GM19468 (cell line): Measurements from ENCODE around the gene NDUFAF4.

ENCODE experiments used
- ATAC-seq: cut with Tn5 transposase; IDR thresholded peaks from one replicate; pipeline ENCODE4 v1.9.1; 2021; ENCODE audit warnings: mild to moderate bottlenecking, moderate library complexity, moderate number of reproducible peaks; ENCODE audit not compliant: unreplicated experiment; ENCODE audit errors: extremely low read depth

Gene NDUFAF4

DNA sequence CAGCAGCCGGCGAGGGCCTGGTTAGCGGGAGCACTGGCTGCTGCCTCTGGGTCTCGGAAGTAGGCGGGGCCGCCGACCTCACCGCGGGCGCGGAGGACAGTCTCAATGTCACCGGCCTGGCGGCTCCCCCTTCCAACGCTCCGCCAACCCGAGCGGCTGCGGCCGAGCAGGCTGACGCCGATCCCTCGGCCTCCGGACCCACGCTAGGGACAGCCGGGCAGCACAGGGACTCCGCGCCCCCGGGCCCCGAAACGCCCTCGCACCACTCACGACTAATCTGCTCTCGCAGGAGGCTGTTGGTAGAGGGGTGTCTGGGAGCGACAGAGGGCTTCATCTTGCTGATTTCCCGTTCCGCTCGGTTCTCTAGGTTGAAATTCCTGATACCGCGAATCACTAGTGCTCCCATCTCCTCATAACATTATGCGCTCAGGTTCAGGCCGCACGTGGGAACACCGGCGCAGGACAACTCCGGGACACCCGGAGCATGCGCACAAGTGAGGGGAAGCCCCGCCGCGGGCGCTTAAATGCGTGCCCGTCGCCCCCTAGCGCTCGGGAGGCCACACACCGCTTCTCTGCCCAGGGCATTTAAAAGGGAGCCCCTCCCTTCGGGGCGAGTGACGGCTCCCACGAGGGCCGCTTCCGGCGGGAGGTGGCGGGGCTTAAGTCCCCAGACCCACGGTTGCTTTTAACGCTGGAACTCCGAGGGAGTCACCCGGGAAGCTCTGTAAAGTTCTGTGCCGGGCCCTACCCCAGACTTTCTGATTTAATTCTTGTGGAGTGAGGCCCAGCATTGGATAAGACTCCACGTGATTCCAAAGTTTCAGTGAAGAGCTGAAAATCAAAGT, at the start of gene NDUFAF4:
Gene NDUFAF4 (minus strand): TSS at position 496 of the 845 bp plus-strand sequence. CDS start 90 bp downstream, at position 406.
- ATAC-seq: peak; percentile 84

DNA sequence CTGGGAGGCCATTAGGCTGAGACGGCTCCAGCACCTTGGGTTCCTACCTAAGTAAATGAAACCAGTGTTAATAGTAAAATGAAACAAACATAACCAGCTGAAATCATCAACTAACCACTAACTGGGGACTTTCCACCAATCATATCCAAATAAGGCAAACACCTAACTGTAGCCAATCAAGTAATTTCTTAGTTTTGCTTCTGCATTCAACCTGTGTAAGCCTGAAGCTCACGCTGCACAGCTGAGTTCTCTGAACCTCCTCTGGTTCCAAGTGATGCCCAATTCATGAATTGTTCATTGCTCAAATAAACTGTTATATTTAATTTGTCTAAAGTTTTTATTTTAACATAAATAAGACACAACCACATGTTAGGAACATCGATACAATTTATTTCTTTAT, 49.4 kb upstream of the NDUFAF4 start:
- ATAC-seq: peak; percentile 65

DNA sequence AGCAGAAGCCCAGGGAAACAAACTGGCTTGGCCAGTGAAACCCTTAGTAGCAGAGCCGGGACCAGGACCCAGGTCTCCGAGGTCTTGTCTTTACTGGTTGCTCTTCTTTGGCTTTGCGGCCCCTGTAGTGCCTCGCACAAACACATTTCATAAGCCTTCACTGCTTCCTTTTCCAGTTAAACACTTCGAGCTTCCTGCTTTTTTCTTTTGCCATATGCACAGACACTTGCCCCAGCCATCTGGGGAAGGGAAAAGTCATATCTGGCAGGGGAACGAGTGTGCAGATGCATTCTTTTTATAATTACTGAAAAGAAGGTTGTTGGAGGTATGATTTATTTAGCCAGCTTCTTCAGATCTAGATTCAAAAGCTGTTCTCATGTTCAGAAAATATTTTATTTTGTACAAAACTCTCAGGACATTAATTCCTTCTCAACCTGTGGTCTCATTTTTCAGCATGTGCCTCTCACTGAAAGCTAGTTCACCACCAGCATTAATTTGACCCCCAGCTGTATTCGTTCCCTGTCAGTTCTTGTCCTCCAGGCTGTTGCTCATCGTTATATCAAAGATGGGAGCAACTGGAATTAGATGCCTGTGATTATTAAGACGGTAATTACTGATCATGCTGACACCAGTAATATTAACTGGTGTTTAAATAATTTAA, 46.0 kb upstream of the NDUFAF4 start:
- no peak for ATAC-seq

DNA sequence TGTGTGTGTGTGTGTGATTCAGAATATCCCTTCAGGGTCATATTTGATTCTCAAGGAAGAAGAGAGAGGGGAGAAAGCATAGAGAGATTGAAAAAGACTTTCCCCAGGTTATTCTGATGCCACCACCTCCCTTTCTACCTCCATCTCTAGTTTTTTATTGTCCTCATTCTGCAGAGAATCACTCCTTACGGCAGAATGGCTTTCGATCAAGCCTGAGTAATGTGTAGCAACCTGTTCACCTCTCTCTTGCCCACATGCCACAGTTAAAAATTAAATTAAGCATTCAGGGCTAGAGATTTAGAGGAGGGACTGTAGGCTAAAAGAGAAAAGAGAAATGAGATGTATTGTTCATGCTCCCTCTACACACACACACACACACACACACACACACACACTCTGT, 45.0 kb upstream of the NDUFAF4 start:
- no peak for ATAC-seq

DNA sequence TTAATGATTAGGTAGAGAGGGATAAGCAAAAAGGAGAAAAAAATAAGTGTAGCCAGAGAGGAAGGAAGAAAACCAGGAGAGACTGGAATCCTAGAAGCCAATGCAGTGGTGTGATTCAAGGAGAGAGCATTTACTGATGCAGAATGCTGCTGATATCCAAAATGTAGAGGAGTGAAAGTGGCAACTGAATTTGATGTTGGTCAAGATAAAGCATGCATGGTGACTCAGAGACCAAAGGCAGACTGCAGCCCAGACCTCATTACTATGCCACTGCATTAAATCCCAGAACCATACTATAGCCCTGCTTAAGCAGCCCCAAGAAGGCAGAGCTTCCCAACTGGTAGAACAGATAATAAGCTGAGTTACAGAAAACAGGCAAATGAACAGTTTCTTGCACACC, 42.6 kb upstream of the NDUFAF4 start:
- no peak for ATAC-seq

DNA sequence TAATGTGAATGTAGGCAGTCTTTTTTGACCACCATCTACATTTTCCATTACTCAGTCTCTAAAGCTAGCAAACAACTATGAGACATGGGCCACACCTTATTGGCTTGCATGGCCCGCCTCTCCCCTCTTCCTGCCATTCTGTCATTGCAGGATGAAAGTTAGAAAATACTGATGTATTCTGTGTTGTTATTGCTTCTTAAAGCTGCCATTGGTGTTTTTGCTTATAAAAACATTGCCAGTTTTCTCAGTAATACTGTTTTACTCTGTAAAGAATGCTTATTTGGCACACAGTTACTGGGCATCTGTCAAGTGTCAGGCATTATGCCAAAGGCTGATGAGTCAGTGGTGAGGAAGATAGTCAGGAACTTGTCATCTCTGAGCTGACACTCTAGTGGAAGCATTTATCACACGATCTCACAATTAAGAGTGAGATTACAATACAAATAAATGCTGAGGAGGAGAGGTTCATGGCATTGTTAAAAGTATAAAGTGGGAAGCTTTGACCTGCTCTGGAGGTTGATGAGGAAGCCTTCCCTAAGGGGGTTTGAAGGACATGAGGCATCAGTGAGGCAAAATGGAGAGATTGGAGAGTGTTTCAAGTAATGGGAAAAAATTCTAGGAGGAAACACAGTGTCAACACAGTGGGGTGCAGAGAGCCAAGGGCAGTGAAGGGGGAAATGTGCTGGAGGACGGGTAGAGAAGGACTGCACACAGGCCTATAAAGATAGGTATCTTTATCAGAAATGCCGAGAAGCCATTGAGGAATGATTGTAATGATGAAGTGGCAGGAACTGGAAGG, 41.5 kb upstream of the NDUFAF4 start:
- no peak for ATAC-seq

DNA sequence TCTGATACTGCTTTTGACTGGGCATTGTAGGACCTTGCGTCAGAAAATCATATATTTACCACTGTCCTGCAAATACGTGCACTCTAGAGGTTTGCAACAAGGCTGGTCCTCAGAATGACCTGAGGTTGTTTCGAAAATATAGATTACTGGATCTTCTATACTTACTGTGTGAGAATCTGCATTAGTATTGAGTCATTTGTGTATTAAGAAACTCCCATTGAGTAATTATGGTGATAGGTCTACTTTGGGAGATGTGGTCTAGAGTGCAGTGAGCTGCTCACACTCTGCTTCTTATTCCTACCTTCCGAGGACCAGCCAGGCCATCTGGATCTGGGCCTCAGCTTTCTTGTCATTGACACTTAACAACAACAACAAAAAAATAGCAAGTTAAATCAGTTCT, 36.4 kb upstream of the NDUFAF4 start:
- no peak for ATAC-seq

DNA sequence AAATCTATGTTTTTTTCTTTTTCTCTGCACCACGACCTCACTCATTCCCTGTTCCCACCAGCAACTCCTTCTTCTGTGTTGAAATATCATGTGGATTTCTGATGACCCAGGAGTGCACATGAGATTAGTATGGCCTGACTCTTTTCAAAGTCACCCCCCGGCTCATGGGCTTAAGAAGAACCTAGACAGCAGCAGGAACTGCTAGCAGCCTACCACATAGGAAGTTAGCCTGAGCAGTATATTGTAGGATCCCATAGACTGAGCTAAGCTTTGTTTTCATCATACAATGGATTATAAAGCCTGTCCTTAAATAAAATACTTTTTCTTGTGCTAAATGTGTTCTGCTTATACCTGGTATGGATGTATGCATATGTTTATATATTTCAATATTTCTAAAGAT, 33.5 kb upstream of the NDUFAF4 start:
- no peak for ATAC-seq

DNA sequence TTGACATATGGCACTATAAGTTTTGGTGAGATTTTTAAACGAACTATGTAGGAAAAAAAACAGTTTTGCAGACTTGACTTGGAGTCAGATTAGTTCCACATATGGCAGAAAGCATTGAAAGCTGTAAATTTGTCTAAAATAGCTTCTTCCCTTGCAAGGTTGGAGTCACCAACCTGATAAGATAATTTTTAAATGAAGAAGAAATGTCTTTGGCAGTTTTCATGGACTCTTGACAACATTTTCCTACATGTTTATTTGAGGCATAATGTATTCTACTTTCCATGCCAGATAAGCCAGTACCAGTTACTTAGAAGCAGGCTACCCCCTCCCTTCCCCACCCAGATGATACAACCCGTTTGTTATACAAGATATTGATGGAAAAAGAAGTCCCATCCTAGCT, 32.0 kb upstream of the NDUFAF4 start:
- ATAC-seq: no peak

DNA sequence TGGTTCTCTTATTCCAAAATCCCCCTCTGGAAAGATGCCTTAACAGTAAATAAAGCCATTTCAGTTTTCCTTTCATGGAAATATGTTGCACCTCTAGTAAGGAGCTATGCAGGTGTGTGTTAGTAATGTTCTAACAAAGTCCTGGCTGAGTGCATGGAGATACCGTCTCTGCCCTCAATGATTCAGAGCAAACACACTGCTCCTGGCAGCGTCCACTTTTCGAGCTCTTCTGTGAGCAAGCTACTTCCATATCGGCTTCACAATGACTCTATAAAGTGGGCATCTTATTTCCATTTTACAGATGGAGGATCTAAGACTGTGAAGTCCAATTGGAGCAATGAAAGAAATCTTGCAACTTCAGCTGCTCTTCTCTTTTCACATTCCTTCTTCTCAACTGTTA, 30.0 kb upstream of the NDUFAF4 start:
- ATAC-seq: no peak

DNA sequence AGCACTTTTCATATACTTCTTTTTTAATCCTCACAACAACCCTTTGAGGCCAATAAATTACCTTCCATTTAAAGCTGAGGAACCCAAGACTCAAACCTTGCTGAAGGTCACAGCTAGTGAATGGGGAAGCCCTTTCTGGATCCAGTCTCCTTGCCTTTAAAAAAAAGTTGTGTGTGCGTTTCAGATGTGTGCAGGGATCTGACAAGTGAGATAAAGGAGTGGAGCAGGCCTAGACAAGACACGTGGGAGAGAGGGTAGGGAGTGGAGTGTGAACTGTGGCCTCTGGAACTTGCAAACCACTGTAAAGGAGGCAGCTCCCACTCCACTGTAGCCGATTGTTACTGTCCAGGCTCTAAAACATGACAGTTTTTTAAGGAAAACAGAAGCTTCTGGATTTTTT, 28.7 kb upstream of the NDUFAF4 start:
- ATAC-seq: no peak

DNA sequence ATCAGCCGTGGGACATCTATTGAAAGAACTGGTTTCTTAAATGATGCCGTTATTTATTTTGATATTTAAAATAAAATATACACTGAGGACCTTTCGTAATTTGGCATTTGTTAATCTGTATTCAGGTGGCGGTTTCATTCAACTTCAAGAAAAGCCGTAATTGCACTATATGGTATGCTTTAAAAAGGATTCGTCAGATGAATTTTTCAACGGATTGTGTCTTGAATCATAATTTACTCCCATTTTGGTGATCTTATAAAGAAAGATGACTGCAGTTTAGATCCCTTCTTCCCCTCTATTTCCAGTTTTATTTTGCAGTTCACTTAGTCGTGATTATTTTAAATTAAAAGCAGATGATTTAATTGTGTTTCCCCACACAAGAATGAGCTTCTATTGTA, 27.6 kb upstream of the NDUFAF4 start:
- no peak for ATAC-seq

DNA sequence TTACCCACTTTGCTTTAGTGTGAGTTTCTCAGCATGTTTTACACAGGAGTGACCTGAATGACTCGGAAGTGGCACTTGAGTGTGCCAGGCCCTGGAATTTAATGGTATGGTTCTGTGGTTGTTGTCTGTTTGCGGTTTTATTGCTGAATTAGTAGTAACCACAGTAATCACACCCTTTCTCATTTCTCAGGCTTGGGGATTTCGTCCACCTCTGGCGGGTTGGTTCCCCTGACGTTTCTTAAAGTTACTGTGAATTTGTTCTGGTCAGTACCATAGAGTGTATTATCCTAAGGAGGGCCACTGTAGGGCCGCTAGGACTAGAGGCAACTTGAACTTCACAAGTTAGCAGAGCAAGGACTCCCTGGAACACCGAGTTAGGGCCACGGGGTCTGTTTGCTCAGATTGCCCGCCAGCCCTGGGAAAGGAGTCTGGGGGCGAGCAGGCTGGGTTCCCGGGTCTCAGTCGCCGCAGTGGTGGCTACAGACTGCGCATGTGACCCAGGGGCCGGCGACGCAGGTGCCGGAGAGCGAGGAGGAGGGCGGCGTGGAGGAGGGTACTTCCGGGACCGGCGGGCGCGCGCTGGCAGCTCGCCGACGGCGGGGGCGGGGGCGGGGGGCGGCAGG, 26.3 kb upstream of the NDUFAF4 start:
- ATAC-seq: peak; percentile 49

DNA sequence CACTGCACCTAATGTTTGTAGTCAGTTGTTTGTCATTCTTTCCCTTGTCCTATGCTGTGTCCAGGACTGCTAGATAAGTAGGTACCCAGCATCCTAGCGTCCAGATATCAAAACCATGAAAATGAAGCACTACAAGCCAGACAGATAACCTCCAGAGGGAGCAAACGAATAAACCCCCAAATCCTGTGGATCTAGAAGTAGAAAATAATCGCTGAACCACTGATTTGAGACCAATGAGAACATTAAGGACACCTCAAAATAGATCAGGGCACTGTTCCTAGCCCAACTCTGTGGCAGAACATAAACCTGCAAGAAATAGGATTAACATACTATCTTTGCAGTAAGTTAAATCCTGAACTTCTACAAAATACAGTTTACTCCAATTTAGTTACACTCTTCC, 25.7 kb upstream of the NDUFAF4 start:
- no peak for ATAC-seq

DNA sequence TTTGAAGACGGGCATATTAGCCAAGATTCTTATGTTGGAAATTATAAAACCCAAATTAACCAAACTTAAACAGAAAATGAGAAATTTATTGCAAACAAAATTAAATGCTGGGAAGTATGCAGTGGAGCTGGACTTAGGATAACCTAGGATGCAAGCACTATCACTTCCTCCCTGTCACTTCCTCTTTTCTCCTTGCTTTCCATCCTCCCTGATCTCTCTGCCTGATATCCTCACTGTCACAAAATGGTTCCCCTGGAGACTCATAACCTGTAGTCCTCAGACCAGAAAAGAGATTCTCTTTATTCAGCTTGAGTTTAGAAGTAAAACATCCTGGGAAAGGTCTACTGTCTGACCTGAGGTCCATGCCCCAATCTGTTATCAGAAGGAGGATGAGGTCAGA, 19.4 kb upstream of the NDUFAF4 start:
- no peak for ATAC-seq

DNA sequence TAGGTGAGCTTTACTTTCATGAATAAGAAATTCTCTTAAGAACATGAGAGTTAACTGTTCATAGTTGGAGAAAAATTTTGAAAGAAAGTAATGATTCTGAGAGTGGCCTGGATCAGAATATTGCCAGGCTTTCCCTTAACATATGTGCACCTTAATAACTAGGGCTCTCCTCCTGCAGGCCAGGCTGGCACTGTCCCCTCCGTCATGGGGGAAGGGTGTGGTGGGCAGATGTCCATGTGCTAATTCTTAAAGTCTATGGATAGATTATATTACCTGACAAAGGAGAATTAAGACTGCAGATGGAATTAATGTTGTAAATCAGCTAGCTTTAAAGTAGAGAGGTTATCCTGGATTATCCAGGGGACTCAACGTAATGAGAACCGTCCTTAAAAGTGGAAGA, 15.9 kb upstream of the NDUFAF4 start:
- ATAC-seq: no peak

DNA sequence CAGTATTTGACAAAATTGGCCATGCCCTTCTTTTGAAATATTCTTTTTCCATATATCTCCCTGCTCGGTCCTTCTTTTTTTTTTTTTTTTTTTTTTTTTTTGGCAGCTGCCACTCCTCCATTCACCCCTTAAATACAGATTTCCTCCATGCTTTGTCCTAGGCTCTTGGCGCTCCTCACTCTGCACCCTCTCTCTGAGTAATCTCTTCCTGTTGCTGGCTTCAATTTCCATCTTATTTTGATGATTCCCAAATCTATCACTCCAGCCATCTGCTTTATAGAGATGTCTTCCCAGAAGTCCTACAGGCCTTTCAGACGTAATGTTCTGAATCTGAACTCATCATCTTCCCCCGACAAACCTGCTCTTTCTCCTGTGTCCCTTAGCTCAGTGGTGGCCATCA, 14.1 kb upstream of the NDUFAF4 start:
- ATAC-seq: no peak

DNA sequence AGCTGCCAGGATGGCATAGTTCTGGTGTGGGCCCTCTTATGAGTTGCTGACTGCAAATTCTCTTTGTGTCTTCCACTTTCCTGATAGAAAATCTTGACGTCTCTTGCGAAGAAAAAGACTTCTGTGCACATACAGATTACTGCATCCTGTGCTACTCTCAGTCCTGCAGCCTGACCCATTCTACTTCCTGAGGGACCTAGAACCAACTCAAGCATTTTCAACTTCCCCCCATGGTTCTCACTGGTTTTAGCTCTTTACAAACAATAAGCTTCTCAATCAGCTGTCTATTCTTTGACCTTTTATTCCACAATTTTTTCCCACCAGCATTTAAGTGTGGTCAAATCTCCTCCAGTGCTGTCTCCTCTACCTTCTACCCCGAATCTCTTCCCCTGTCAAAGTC, 13.5 kb upstream of the NDUFAF4 start:
- ATAC-seq: no peak

DNA sequence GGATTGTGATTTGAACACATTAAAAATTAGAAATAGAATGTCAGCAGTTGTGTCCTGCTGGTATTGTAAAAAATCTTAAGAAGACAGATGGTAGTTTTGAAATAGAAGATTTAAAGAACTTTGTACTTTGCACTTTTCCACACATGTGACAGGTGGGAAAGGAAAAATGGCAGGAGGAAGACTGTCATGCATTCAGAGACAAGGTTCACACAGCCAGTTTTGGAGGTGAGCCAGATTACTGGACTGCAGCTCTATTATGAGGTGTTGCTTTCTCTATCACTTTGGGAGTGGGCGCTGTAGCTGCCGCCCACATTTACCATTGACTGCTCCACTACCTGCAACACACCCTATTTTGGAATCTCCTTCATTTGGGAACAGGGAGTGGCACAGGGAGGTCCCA, 12.1 kb upstream of the NDUFAF4 start:
- no peak for ATAC-seq

DNA sequence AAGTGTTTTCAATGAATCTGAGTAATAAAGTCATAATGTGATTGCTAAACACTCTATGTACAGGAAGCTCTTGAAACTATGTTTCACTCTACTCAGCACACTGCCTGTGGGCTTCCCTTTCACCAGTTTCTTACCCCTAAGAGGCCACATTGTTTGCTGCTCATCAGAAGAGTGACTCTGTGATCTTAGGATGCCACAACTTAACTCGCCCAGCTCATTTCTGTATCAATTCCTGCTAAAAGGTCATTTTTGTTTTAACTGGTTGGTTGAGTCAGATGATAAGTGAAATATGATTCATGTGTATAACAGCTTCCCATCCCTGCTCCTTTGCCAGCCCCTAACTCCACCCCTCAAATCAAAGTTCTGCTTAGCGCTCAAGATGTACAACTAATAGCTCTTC, 9.8 kb upstream of the NDUFAF4 start:
- ATAC-seq: peak; percentile 42

DNA sequence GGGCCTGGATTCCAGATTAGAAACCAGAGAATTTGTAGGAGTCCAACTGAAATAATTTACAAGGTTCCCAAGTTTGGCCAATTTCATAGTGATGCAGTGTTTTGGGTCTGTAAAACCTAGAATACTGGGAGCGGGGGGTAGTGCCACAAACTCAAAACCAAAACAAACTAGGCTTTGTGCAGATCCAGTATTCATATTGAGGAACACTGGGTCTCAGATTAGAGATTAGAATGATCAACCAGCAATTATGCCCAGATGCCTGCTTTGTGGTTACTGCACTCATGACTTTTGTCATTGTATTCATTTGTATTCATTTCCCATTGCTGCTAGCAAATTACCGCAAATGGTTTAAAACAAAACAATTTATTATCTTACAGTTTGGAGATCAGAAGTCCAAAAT, 3.2 kb upstream of the NDUFAF4 start:
- no peak for ATAC-seq
